ENCODE measurements around the gene STK39. TPM values are rescaled to one million over a fixed set of nuclear protein-coding genes. Genes with fewer than 3 reads are reported as not detected.

The STK39 gene
- polyA plus RNA-seq, 1 donor from 2014 or later = 9.5 TPM

- no peak overlapping the region for H3K4me2 ChIP-seq (ENCODE audit: low read length)
Observed at GRCh38 chr2:167960089-167960747, 287.2 kb downstream of the STK39 start.

GRCh38 chr2:167957662-167958061 is 289.7 kb downstream of the STK39 start:
- no peaks in the 10 kb centered on the region for H3K9me2 ChIP-seq (ENCODE audit: insufficient read depth, low read length)
- no peak overlapping the region for H3K4me3 ChIP-seq (ENCODE audit: low read length)
- no peaks in the 10 kb centered on the region for H3K27me3 ChIP-seq (ENCODE audit: insufficient read depth, low read depth, low read length)
- H4K20me1 ChIP-seq (ENCODE audit: insufficient read depth) = no peaks in the 10 kb centered on the region
- TF ChIP-seq RAD21 (conservative IDR thresholded peaks at IDR 0.05) (no peak), SMC3 (conservative IDR thresholded peaks at IDR 0.05; ENCODE audit: poor library complexity) (no peak), MXI1 (conservative IDR thresholded peaks at IDR 0.05; ENCODE audit: poor library complexity, severe bottlenecking) (no peak), EP300 (conservative IDR thresholded peaks at IDR 0.05; ENCODE audit: poor library complexity, severe bottlenecking) (no peak), POLR2AphosphoS5 (IDR thresholded peaks at IDR 0.05) (no peak), CTCF (IDR thresholded peaks at IDR 0.05; ENCODE audit: poor library complexity, severe bottlenecking) (no peak), EZH2 (IDR thresholded peaks at IDR 0.05; ENCODE audit: borderline replicate concordance, insufficient read depth, low read length, poor library complexity, severe bottlenecking) (no peak), TAF1 (IDR thresholded peaks at IDR 0.05; ENCODE audit: low read depth) (no peak)
- H3K27ac ChIP-seq (ENCODE audit: low read length) = no peak overlapping the region
- no peaks in the 10 kb centered on the region for H3K79me2 ChIP-seq (replicated peaks; ENCODE audit: insufficient read depth, low read length)
- H3K9me3 ChIP-seq (ENCODE audit: low read length) = no peaks in the 10 kb centered on the region
- no peak overlapping the region for H3K9ac ChIP-seq (ENCODE audit: low read length)
- H3K4me2 ChIP-seq (ENCODE audit: low read length) = no peak overlapping the region
- H2AFZ ChIP-seq (ENCODE audit: low read depth, low read length) = no peak overlapping the region
- H3F3A ChIP-seq (ENCODE audit: insufficient read depth, low read length, poor library complexity, severe bottlenecking) = no peaks in the 10 kb centered on the region
- H3K36me3 ChIP-seq (ENCODE audit: insufficient read depth, low read length) = no peaks in the 10 kb centered on the region

More at GRCh38 chr2:167960089-167960747, 287.2 kb downstream of the STK39 start:
- Histone ChIP-seq H3K9me2 (ENCODE audit: insufficient read depth, low read length) (no peaks in the 10 kb centered on the region), H3K9ac (ENCODE audit: low read length) (no peak overlapping the region), H3K27ac (ENCODE audit: low read length) (no peak overlapping the region), H4K20me1 (ENCODE audit: insufficient read depth) (no peaks in the 10 kb centered on the region), H3K79me2 (replicated peaks; ENCODE audit: insufficient read depth, low read length) (no peaks in the 10 kb centered on the region), H3F3A (ENCODE audit: insufficient read depth, low read length, poor library complexity, severe bottlenecking) (no peaks in the 10 kb centered on the region), H2AFZ (ENCODE audit: low read depth, low read length) (no peak overlapping the region), H3K4me3 (ENCODE audit: low read length) (no peak overlapping the region), H3K9me3 (ENCODE audit: low read length) (no peaks in the 10 kb centered on the region), H3K27me3 (ENCODE audit: insufficient read depth, low read depth, low read length) (no peaks in the 10 kb centered on the region), H3K36me3 (ENCODE audit: insufficient read depth, low read length) (no peaks in the 10 kb centered on the region)
- TF ChIP-seq REST (IDR thresholded peaks at IDR 0.05; ENCODE audit: borderline replicate concordance) (no peak), POLR2AphosphoS5 (IDR thresholded peaks at IDR 0.05) (no peak), EZH2 (IDR thresholded peaks at IDR 0.05; ENCODE audit: borderline replicate concordance, insufficient read depth, low read length, poor library complexity, severe bottlenecking) (no peak), CTCF (IDR thresholded peaks at IDR 0.05; ENCODE audit: poor library complexity, severe bottlenecking) (no peak), SMC3 (conservative IDR thresholded peaks at IDR 0.05; ENCODE audit: poor library complexity) (no peak), EP300 (conservative IDR thresholded peaks at IDR 0.05; ENCODE audit: poor library complexity, severe bottlenecking) (no peak), MXI1 (conservative IDR thresholded peaks at IDR 0.05; ENCODE audit: poor library complexity, severe bottlenecking) (no peak)
